Dedifferentiated amniotic fluid mesenchymal stem cell (primary cell): ENCODE results near the gene TBC1D14.

Experiments
- DNase-seq: peaks from one replicate; pipeline ENCODE4 v3.0.0-alpha.2; 2016; ENCODE audit errors: extremely low spot score

TBC1D14 gene

DNA sequence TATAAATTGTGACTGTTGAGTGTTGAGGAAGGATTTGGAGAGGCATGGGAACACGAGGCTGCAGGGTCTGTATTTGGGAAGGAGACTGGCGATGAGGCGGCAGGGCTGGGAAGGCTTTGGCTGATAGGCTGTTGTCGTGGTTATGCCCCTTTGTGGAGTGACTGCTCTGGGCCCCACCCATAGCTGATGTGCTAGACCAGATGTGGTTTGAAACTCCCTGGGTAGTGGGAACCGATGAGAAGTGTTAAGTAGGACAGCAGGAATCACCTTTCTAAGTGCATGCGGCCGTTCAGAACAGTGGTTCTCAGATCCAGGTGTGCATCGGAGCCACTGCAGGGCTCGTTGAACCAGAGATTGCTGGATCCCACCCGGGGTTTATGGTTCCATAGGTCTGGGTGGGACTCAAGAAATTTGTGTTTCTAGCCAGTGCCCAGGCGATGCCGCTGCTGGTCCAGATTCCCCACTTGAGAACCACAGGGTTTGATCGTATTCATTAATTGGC, 42.3 kb downstream of the TBC1D14 start:
- DNase-seq, result no peak

DNA sequence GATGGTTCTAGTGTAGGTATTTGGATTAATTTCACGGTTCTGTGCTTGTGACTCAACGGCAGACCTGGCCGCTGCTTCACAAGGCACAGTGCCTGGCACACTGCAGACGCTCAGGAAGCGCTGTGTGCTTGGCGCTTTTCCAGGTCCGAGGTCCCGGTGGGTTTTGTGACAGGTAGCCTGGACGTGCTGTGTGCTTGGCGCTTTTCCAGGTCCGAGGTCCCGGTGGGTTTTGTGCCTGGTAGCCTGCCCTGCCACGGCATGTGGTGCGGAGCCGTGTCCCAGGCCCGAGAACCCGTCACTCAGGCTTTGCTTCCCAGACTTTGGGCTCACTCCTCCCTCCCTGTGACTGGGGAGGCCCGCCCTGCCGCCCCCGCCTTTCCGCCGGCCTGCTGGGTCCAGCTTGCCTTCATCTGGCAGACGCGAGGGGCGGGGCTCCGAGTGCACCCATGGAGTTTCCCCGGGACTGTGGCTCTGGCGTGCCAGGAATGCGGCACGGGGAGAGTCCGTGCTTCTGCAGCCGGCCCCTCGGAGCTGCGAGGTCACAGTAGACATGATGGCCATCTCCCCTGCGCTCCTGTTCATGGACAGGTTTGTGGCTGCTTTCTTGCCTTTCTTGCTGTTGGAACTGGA, 44.2 kb downstream of the TBC1D14 start:
- DNase-seq, result peak; percentile 31

DNA sequence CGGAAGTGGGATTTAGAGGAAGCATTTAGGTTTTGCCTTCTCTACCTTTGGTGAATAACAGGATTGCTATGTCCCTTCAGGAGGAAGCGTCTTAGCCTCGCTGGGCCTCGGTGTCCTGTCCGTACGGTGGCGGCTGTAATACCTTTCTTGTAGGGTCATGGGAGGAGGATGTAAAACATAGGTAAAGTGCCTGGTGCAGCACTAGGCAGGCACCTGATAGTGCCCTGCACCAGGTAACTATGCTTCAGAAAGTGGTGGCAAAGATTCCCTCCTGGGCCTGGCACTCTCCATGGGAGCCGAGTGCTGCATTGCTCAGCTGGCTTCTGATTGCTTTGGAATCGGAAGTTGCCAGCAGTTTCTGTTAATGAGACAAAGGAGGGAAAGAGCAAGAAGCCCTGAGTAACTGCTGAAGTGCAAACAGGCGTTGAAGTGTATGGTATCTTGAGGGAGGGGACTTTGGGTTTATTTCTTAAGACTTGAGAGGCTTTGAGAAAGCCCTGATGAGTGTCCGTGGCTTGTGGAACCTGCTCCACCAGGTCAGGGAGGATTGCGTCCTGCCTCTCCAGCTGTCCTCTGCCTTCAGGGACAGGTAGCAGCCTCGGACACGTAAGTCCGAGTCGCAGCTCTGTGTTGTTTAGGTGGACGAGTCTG, 45.8 kb downstream of the TBC1D14 start:
- no peak for DNase-seq

DNA sequence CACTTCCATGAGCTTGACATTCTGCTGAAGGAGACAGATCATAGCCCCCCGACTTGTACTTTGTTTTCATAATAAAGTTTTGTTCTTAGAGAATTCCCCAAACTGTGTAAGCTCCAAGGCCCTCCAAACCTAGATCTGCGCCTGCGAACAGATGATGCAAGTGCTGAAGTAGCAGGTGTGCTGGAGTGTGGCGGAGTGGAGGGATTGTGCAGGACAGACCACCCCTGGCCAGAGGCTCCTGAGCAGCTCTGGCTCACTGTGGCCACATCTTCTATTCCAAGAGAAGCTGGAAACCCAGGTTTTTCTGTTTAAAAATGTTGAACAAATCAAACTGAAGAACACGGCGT, 46.4 kb downstream of the TBC1D14 start:
- no peak for DNase-seq

DNA sequence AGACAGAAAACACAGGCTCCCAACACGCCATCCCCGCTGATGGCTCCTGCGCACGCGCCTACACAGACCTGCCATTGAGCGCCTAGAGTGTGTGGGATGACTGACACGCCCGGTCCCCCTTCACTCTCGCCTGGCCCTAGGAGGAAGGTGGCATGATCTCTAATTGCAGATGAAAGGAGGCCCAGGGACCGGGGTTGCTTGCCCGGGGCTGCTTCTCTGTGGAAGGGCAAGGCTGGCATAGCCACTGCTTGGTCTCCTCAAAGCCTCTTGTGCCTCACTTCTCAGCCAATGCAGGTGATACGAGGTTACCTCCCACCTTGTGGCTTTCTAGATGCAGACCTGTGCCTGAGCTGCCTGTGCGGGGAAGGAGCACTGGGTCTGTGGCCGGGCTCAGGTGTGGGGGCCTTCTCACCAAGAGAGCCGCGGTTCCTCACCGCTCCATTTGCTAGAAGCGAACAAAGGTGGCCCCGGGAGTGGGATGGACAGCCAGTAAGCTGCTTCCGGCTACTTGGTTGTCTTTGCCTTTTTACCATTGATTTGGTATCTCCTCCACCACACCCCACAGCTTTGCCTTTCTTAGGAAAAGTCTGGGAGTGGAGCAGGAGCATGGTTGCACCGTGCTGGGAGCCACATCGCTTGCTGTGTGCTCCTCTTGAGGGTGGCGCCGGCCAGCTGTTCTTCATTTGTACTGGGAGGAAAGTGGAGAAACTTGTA, 47.0 kb downstream of the TBC1D14 start:
- DNase-seq, result no peak

DNA sequence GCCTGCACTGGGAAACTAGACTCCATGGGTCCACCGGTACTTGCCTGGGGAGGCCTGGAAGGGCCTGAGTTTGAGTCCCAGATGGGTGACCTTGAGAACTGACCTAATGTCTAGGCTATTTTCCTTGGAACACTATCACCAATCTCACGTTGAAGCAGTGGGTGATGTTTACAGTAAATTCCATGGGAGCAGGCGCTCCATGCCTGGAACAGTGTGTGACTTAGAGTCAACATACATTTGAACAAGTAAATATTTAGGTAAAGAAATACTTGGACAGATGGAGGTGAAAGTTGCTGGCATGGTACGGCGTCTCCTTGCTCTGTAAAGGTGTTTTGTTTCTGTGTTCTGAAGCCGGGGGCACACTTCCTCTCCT, 47.5 kb downstream of the TBC1D14 start:
- no peak for DNase-seq

DNA sequence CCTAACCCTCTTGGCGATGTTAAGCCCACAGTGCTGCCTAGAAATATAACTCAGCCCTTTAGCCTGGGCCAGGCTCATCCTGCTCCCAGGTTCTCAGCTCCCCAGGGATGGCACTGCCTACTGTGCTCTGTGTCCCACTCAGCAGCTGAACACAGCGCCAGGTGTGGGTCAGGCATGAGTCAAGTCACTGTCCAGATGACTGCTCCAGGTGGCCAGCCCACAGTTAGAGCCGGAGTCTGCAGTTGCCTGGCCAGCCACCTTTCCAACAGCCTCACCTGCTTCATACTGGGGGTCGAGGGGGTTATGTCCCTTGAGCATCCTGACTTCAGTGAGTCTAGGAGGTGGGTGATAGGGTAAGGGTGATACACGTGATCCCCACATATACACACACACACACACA, 48.4 kb downstream of the TBC1D14 start:
- no peak for DNase-seq

DNA sequence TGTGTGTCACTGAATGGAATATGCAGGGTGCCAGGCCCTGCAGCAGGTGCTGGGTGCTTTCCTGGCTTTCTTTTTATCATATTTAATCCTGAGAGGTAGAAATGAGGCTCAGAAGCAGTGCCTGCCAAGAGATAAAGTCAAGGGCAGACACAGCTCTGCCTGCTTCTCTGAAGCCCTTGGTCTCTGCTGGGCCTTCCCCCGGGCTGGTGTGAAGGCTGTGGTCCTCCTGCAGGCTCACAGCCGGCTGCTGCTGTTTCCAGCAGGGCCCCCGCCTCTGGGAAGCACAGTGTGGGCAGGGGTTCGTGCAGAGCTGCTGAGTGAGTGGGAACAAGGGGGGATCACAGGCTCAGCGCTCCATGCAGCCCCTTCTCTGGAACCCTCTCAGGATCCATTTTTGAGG, 49.6 kb downstream of the TBC1D14 start:
- no peak for DNase-seq

DNA sequence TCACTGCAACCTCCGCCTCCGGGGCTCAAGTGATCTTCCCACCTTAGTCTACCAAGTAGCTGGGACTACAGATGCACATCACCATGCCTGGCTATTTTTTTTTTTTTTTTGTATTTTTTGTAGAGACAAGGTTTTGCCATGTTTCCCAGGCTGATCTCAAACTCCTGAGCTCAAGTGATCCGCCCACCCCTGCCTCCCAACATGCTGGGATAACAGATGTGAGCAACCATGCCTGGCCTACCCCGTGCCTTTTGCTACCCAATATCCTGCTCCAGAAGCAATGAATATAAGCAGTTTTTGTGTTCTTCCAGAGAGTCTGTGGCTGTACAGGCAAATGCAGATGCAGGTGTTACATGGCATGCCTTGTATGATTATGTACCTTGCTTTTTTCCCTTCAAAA, 50.5 kb downstream of the TBC1D14 start:
- DNase-seq, result no peak

DNA sequence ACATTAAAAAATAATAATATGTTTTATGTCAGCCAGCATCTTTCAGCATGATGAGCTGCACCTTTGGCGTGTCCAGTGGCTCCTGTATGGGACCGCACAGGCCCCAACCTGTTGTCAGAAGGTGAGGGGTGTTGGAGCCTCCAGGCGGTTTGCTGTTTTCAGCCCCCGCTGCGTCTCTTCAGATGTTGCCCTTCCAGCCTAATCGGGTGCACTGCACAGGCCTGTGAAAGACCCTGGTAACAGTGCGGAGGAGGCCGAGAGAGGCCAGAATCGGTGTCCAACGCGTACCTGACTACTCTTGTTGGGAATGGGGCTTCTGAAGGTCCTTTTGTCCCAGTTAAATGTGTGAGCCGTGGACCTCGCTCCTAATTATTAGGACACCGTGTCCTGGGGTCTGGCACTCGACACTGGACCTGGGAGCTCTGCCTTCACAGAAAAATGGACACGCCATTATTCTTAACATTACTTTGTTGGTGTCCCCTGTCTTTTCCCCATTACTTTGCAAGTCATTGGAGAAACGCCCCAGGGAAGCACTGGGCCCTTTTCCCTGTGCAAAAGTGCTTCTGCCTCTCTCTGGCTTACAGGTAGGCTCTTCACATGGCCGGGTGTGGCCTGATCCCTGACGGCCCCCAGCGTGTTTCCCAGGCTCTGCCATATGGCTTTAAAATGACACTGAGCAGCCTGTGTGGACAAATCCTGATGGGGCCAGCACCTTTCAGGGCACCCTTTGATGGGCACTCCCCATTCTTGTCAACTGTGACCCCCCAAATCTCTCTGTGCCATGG, 51.2 kb downstream of the TBC1D14 start:
- no peak for DNase-seq

DNA sequence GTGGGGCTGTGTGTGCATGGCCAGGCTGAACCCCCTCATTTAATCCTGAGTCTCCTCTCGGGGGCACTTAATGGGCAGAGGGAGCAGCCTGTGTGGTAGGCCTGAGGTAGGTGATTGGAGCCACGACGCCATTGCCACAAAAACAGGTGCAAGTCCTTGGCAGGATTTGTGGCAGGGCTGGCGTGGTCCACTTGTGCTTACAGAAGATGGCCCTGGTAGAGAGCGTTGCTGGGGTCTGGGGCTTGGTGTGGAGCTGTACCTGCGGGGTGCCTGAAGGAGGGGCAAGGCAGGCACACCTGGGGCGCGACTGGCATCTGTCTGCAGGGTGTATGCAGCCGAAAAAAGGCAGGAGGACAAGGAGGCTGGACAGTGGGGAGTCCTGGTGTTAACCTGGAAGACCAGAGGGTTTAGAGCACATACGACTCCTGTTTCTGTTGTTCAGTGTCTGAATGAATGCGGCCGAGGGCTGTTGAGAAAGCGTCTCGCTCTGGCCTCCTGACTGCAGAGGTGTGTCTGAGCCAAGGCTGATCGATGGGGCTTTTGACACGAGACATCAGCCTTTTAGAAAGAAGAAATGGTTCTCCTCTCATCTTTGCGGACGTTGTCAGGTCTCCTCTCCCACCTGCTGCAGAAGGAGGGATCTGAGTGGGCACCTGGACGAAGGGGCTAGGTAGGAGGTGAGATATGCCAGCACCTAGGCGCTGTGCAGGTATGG, 52.0 kb downstream of the TBC1D14 start:
- DNase-seq, result no peak

DNA sequence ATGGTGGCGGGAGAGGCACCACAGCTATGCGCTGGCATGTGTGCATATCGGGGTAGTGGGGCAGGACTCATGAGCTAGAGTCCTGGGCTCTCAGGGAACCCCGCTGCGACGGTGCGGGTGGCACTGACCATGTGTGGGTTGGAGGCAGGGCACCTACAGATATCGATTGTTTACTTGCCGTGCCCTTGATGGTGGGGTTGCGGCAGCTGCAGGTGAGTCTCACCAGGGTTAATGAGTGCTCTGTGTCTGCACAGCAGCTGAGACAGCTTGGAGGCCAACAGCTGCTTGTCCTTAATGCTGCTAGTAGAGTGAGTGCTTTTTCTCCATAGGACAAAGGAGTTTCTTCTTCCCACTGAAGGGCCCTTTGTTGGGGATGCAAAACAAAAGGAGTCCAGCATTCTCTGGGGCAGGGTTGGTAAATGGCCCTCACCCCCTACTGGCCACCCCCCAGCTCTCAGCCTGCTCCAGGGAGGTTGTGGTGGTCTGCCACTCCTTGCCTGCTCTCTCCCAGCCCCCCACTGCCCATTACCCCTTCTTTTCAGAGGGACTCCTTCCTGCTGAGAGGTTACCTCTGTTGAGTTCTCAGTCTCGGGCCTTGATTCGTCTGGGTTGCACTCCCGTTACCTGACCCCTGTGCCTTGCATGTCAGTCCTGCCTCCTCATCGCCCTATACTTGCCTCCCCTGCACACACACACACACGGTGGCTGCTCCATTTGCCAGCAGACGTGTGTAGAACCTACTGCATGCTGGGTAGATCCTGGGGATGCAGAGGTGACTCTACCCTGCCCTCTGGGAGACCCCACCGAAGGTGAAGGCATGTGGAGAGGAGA, 52.8 kb downstream of the TBC1D14 start:
- DNase-seq, result no peak

DNA sequence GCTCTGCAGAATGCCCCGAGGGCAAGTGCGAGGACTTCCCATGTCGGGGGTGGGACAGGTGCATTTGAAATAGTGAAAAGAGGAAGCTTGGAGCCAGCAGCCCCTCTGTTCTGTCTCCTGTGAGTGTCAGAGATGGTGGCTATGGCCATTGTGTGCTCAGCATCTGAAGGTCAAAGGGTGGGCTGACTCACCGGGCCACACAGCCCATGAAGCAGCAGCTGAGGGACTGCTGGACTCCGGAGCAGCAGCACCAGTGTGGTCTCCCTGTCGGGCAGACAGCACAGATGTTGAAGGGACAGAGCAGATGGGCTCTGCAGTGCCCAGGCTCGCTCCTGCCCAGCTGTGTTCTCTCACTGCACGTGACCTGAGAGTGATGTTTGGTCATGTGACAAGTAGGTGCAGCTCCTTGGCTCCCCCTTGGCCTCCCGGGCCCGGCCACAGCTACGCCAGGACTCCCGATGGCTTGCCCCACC, 53.5 kb downstream of the TBC1D14 start:
- DNase-seq, result no peak

DNA sequence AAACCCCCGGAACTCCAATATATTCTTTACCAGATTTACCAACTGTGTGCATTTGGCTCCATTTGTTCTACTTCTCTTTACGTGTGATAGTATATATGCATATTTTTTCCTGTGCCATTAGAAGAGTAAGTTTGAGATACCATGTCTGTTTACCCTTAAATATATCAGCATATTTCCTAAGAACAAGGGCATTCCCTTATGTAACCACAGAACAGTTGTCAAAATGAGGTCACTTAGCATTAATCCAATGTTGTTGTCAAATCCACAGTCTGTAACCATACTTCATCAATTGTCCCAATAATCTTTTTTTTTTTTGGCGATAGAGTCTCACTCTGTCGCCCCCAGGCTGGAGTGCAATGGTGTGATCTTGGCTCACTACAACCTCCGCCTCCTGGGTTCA, 55.2 kb downstream of the TBC1D14 start:
- no peak for DNase-seq

DNA sequence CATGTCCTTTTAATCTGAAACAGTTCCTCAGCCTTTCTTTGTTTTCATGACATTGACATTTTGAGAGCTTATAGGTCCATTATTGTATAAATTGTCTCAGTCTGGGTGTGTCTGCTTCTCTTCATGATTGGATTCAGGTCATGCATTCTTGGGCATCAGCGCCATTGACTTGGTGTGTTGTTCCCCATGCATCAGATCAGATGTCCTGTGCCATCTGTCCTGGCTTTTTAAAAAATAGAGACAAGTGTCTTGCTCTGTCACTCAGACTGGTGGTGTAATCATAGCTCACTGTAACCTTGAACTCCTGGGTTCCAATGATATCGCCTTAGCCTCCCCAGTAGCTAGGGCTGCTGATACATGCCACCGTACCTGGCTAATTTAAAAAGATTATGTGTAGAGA, 55.7 kb downstream of the TBC1D14 start:
- no peak for DNase-seq

DNA sequence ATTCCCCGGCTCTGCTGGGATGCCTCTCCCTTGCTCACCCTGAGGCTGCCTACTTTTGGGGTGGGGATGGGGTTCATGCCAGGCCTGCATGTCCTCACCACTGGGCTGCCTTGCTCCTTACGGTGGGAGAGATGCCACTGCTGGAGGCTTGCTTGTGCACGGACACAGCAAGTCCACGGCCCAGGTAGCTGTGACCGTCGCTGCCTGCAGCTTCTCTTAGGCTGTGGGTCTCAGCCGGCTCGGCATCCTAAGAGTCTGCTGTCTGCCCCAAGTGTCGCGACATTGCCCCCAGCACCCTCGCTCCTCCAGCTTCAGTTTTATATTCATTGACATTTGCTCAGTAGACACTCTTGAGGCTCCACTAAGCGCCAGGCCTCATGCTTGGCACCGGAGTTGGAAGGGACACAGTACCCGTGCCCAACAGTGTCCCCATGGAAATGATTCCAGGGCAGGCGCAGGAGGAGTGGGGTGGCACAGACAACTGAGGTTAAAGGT, 58.3 kb downstream of the TBC1D14 start:
- no peak for DNase-seq

DNA sequence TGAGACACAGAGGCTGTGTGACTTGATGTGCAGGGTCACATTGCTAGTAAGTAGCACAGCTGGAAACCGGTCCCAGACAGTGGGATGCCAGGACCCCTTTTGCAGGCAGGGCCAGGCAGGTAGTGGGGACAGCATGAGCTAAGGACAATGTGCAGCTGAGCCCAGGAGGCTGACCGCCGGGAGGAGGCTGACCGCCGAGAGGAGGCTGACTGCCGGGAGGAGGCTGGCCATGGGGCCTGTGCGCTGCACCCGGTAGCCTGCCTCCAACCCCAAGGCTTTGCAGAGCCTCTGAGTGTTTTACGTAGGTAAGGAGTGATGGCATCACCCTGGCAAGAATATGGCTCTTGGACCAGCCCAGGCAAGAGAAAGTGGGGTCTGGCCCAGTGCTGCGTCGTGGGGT, 58.9 kb downstream of the TBC1D14 start:
- no peak for DNase-seq

DNA sequence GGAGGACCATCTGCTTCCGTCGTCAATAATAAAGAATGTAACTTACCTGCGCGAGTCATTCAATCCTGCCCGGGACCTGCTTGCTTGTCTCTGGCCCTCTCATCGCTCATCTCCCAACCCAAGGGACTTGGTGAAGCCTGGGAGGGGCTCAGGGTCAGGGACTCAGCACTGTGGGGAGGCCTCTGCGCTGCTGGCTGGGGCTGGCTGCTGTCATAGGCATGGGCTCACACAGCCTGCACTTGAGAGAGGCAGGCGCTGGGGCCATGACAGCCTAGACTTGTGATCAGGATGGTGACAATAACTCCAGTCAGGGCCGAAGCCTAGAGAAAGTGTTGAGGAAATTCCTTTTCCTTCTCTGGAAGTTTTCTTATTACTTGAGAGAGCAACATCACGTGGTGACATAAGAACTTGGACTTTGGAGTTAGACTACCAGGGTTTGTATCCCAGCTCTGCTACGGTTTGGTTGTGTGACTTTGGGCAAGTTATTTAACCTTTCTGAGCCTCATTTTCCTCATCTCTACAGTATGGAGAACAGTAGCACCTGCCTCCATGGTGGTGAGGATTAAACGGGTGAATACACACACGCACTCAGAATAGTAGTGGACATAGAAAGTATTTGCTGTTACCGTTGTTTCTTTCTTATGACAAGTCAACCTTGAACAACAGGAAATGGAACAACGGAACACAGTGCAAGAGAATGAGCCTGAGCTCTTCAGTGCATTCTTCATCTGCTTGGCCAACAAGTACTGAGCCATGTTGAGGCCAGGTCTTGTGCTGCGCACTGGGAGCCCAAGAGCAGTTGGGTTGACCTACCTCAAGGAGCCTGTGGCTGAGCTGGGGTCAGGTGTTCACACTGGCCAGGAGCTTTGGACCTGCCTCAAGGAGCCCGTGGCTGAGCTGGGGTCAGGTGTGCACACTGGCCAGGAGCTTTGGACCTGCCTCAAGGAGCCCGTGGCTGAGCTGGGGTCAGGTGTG, 60.5 kb downstream of the TBC1D14 start:
- no peak for DNase-seq
